GM13976 (cell line): Measurements from ENCODE around the gene MAFG.
A peak's percentile ranks its signal among the peaks of the same experiment; 100 is the strongest.
"Not testable (repeated sequence)": the region's sequence is repeated elsewhere in the genome, so short reads cannot be mapped to it uniquely, and the experiment has no call there.

Source experiments
- DNase-seq: peaks from one replicate; pipeline ENCODE4 v3.0.0; 2012; ENCODE audit warnings: low spot score
- in situ Hi-C: fragments of 300-500 bp; cut with MboI; formaldehyde crosslinking; loops from one replicate; pipeline ENCODE4 v1.12.0; 2022; ENCODE audit warnings: low sequenced_read_pairs, mixed read lengths, inconsistent platforms; ENCODE audit not compliant: unreplicated experiment
- TF ChIP-seq, protein P1 (sequence below): IDR thresholded peaks from 2 replicates; pipeline ENCODE4 v1.5.1; 2012; ENCODE audit warnings: borderline replicate concordance, mild to moderate bottlenecking; ENCODE audit not compliant: insufficient read depth; ENCODE audit errors: extremely low read depth, missing control alignments, control extremely low read depth

The MAFG gene

GRCh38 chr17:81921537-81921862, 6.0 kb downstream of the MAFG start:
- TF ChIP-seq, protein P1, sequence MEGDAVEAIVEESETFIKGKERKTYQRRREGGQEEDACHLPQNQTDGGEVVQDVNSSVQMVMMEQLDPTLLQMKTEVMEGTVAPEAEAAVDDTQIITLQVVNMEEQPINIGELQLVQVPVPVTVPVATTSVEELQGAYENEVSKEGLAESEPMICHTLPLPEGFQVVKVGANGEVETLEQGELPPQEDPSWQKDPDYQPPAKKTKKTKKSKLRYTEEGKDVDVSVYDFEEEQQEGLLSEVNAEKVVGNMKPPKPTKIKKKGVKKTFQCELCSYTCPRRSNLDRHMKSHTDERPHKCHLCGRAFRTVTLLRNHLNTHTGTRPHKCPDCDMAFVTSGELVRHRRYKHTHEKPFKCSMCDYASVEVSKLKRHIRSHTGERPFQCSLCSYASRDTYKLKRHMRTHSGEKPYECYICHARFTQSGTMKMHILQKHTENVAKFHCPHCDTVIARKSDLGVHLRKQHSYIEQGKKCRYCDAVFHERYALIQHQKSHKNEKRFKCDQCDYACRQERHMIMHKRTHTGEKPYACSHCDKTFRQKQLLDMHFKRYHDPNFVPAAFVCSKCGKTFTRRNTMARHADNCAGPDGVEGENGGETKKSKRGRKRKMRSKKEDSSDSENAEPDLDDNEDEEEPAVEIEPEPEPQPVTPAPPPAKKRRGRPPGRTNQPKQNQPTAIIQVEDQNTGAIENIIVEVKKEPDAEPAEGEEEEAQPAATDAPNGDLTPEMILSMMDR, result no peak
- no peak for DNase-seq
- in situ Hi-C loops, result no loop called here

DNA sequence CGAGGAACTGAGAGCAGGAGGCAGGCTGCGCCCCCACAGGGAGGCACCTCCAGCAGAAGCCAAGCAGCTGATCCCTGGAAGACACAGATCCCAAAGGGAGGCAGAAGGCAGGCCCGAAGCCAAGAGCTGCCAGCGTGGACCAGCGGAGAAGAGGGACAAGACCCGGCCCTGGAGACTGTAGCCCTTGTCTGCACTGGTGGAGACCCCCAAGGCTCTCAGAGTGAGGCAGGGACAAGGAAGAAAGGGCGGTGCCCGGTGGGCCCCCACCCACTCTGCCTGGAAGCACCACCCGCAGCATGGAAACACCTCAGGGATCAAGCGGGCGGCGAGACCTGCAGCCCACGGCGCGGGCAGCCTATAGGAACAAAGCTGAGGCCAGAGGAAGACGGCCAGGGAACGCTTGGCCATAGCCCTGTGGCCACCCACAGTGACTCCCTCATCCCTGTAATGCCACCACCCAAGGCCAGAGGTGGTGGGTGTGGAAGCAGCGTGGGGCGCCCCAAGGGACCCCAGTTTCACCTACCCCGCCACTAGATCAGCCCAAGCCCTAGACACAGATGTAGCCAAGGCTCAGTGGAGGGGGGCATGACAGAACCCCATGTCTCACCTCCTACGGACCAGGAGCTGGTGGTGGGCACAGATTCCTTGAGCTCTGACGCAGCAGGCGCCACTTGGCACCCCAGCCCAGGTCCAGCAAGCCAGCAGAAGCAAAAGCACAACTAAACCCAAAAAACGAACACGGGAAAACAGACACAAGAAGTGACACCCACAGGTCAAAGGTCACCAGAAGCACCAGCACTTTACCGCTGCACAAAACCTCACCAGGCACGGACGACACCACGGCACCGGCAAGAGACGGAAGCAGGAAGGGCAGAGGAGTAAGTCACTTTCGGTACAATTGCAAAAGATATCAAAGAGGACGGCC, 6.7 kb downstream of the MAFG start:
- in situ Hi-C loops, result no loop called here
- TF ChIP-seq, protein P1, result no peak
- no peak for DNase-seq

DNA sequence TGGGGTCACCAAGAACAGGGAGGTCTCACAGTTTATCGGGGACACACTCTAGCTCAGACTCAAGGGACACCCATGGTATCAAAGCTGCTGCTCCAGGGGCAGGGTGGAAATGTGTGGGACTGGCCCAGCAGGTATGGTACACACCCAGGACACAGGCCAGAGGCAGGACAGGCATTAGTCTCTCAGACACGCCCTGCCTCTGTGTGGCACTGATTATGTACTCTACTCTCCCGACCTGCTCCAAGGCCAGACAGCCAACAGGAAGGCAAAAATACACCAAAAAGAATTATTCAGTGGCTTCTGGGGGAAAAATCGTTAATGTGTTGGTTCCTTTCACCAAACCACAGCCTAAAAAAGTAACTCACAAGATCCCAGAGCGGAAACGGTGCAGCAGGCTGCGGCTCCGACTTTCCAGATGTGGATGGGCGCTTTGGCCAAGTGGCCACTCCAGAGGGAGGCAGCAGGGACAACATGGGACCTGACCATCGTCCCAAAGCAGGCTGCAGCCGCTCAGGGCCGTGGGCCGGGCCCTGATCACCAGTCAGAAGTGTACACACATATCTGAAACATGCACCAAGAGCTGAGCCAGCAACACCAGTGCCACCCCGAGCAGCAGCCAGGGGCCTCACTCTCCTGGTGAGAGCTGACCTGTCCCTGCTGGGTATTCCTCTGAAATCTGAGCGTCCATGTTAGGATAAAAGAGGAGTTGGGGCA, 8.5 kb downstream of the MAFG start:
- TF ChIP-seq, protein P1, result no peak
- in situ Hi-C loops, result no loop called here
- DNase-seq, result no peak

DNA sequence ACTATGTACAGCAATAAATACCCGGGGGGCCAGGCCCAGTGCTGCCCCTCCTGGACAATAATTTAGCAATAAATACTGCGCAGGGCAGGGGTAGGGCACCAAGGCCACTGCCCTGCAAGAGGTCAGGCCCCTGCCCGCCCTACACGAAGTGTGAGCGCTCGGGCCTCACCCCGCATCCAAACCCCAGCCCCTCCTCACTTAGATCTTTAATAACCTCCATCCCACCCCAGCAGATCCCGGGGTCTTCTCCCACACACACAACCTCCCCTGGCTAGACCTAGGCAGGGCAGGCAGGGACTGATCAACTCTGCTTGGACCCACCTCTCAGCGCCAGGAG, 9.2 kb downstream of the MAFG start:
- DNase-seq, in situ Hi-C loops: not testable (repeated sequence)

- peak; percentile 99 for DNase-seq
- in situ Hi-C loops, result no loop called here
- TF ChIP-seq, protein P1, result no peak
Measured at GRCh38 chr17:81917565-81918332, 9.8 kb downstream of the MAFG start, which contains the start of gene SIRT7. TSS of gene SIRT7 (minus strand) at chr17:81918176. CDS start at chr17:81918131, 45 bp downstream.

DNA sequence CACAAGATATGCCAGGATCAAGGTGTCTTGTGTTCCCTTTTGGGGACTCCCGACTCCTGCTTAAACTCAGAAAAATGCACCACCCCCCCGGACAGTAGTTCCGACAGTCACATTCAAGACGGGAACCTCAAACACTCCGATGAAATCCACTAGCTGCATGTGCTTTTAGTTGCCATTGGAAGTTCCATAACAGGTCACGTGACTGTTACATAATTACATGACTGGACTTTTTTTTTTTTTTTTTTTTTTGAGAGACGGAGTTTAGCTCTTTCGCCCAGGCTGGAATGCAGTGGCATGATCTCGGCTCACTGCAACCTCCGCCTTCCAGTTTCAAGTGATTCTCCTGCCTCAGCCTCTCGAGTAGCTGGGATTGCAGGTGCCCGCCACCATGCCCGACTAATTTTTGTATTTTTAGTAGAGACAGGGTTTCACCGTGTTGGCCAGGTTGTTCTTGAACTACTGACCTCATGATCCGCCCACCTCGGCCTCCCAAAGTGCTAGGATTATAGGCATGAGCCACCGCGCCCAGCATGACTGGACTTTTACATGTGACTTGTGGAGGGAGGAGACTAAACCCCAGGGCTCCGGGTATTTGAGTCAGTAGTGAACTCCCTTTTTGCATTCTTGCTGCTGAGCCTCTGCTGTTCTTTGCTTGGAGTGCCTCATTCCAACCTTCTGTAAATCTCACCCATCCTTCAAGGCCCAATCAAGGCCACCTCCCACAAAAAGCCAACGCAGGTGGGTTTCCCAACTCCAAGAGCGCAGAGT, 11.1 kb downstream of the MAFG start:
- in situ Hi-C loops, result no loop called here
- TF ChIP-seq, protein P1, result no peak
- no peak for DNase-seq
